H9 (cell line): Measurements from ENCODE around the gene CEMIP. TPM values are rescaled to one million over a fixed set of nuclear protein-coding genes. Genes with fewer than 3 reads are reported as not detected.

Experiments used
- DNase-seq: peaks from one replicate; pipeline ENCODE4 v3.0.0-alpha.2; 2017
- H2AFZ ChIP-seq: one replicate; pipeline ENCODE4 v1.6.1; 2013; ENCODE audit warnings: mild to moderate bottlenecking, low read length, control low read depth, moderate library complexity
- H2AK5ac ChIP-seq: 2 replicates; pipeline ENCODE4 v1.6.1; 2013; ENCODE audit warnings: low read length, control low read depth, mixed read lengths; ENCODE audit not compliant: insufficient read length
- H2BK120ac ChIP-seq: one replicate; pipeline ENCODE4 v1.6.1; 2013; ENCODE audit warnings: low read depth, mild to moderate bottlenecking, low read length, control low read depth, inconsistent platforms; ENCODE audit not compliant: poor library complexity, severe bottlenecking
- H2BK12ac ChIP-seq: 2 replicates; pipeline ENCODE4 v1.6.1; 2013; ENCODE audit warnings: low read length, control low read depth, mixed read lengths, low read depth; ENCODE audit not compliant: insufficient read length
- H2BK15ac ChIP-seq: 2 replicates; pipeline ENCODE4 v1.6.1; 2013; ENCODE audit warnings: low read depth, low read length, control low read depth
- H2BK20ac ChIP-seq: one replicate; pipeline ENCODE4 v1.6.1; 2013; ENCODE audit warnings: low read depth, mild to moderate bottlenecking, low read length, control low read depth, inconsistent platforms; ENCODE audit not compliant: poor library complexity, severe bottlenecking
- H2BK5ac ChIP-seq: 2 replicates; pipeline ENCODE4 v1.6.1; 2013; ENCODE audit warnings: low read length, control low read depth, mixed read lengths; ENCODE audit not compliant: insufficient read length
- H3K14ac ChIP-seq: 2 replicates; pipeline ENCODE4 v1.6.1; 2013; ENCODE audit warnings: low read length, control low read depth; ENCODE audit not compliant: insufficient read depth
- H3K18ac ChIP-seq: 2 replicates; pipeline ENCODE4 v1.6.1; 2013; ENCODE audit warnings: low read depth, mild to moderate bottlenecking, mixed read lengths, low read length, control low read depth; ENCODE audit not compliant: insufficient read length
- H3K23ac ChIP-seq: 2 replicates; pipeline ENCODE4 v1.6.1; 2013; ENCODE audit warnings: low read length, control low read depth, mixed read lengths, low read depth; ENCODE audit not compliant: insufficient read length
- H3K23me2 ChIP-seq: 2 replicates; pipeline ENCODE4 v1.6.1; 2013; ENCODE audit warnings: low read depth, mild to moderate bottlenecking, mixed read lengths, low read length, control low read depth; ENCODE audit not compliant: insufficient read length, poor library complexity, severe bottlenecking
- H3K27ac ChIP-seq: 2 replicates; pipeline ENCODE4 v1.5.1; 2013; ENCODE audit warnings: low read length, control low read depth, mixed read lengths, low read depth; ENCODE audit not compliant: insufficient read length
- H3K27me3 ChIP-seq: 2 replicates; pipeline ENCODE4 v1.6.1; 2013; ENCODE audit warnings: low read length, control low read depth, inconsistent platforms; ENCODE audit not compliant: insufficient read depth
- H3K4ac ChIP-seq: 2 replicates; pipeline ENCODE4 v1.6.1; 2013; ENCODE audit warnings: low read depth, mild to moderate bottlenecking, control low read depth, inconsistent platforms, low read length, moderate library complexity
- H3K4me1 ChIP-seq: 2 replicates; pipeline ENCODE4 v1.6.1; 2013; ENCODE audit warnings: low read length, control low read depth, inconsistent platforms; ENCODE audit not compliant: insufficient read depth
- H3K4me2 ChIP-seq: 2 replicates; pipeline ENCODE4 v1.6.1; 2013; ENCODE audit warnings: low read length, control low read depth, mixed read lengths; ENCODE audit not compliant: insufficient read length, insufficient read depth
- H3K56ac ChIP-seq: 2 replicates; pipeline ENCODE4 v1.6.1; 2013; ENCODE audit warnings: low read depth, mild to moderate bottlenecking, mixed read lengths, low read length, control low read depth; ENCODE audit not compliant: insufficient read length
- H3K79me1 ChIP-seq: 2 replicates; pipeline ENCODE4 v1.6.1; 2013; ENCODE audit warnings: low read depth, mild to moderate bottlenecking, moderate library complexity, low read length, control low read depth, inconsistent platforms; ENCODE audit not compliant: insufficient read depth, poor library complexity, severe bottlenecking
- H3K79me2 ChIP-seq: 2 replicates; pipeline ENCODE4 v1.6.1; 2013; ENCODE audit warnings: low read length, control low read depth, inconsistent platforms; ENCODE audit not compliant: insufficient read depth
- H3K9ac ChIP-seq: 2 replicates; pipeline ENCODE4 v1.6.1; 2013; ENCODE audit warnings: low read length, control low read depth, mixed read lengths; ENCODE audit not compliant: insufficient read length; ENCODE audit errors: extremely low read depth
- H3K9me3 ChIP-seq: one replicate; pipeline ENCODE4 v1.6.1; 2013; ENCODE audit warnings: low read depth, low read length, inconsistent platforms; ENCODE audit not compliant: control insufficient read depth
- H3T11ph ChIP-seq: one replicate; pipeline ENCODE4 v1.6.1; 2013; ENCODE audit warnings: mild to moderate bottlenecking, low read length, control low read depth, inconsistent platforms
- H4K20me1 ChIP-seq: one replicate; pipeline ENCODE4 v1.6.1; 2013; ENCODE audit not compliant: control insufficient read depth, insufficient read length, insufficient read depth
- H4K5ac ChIP-seq: 2 replicates; pipeline ENCODE4 v1.6.1; 2013; ENCODE audit warnings: low read depth, mild to moderate bottlenecking, mixed read lengths, low read length, control low read depth; ENCODE audit not compliant: insufficient read length
- H4K8ac ChIP-seq: replicated peaks from 2 replicates; pipeline ENCODE4 v1.6.1; 2013; ENCODE audit warnings: low read length, control low read depth, mixed read lengths, low read depth; ENCODE audit not compliant: insufficient read length
- H4K91ac ChIP-seq: 2 replicates; pipeline ENCODE4 v1.6.1; 2013; ENCODE audit warnings: low read depth, mild to moderate bottlenecking, moderate library complexity, mixed read lengths, low read length, control low read depth; ENCODE audit not compliant: insufficient read length
- H3K27ac Mint-ChIP-seq, 3 experiments: 2 replicates in 2 of 3; 3 replicates in 1 of 3; pipeline ENCODE4 v1.8.0; 2020 to 2021; ENCODE audit warnings: mixed read lengths in 3 of 3, mild to moderate bottlenecking in 1 of 3, moderate library complexity in 1 of 3
- H3K27me3 Mint-ChIP-seq: 2 replicates; pipeline ENCODE4 v1.8.0; 2021; ENCODE audit warnings: low read depth, mild to moderate bottlenecking, moderate library complexity, mixed read lengths
- H3K36me3 Mint-ChIP-seq, 3 experiments: 2 replicates in 2 of 3; 3 replicates in 1 of 3; pipeline ENCODE4 v1.8.0; 2020 to 2021; ENCODE audit warnings: low read depth in 3 of 3, mixed read lengths in 3 of 3; ENCODE audit not compliant: insufficient read depth in 1 of 3
- H3K4me1 Mint-ChIP-seq, 2 experiments: 2 replicates each; pipeline ENCODE4 v1.8.0; 2020; ENCODE audit warnings: mixed read lengths in 2 of 2
- H3K4me3 Mint-ChIP-seq, 2 experiments: 2 replicates in 1 of 2; 3 replicates in 1 of 2; pipeline ENCODE4 v1.8.0; 2020 to 2021; ENCODE audit warnings: mild to moderate bottlenecking in 2 of 2, mixed read lengths in 2 of 2, moderate library complexity in 1 of 2
- H3K9me3 Mint-ChIP-seq, 2 experiments: 2 replicates in 1 of 2; 3 replicates in 1 of 2; pipeline ENCODE4 v1.8.0; 2020; ENCODE audit warnings: mild to moderate bottlenecking in 2 of 2, mixed read lengths in 2 of 2, moderate library complexity in 1 of 2
- WGBS: extraction: QIAGEN DNeasy Blood & Tissue Kit; methylation state at CpG from one replicate; pipeline ENCODE4 v1.1.7; 2013; ENCODE audit warnings: missing lambda C conversion rate, low lambda C conversion rate, mixed read lengths; ENCODE audit not compliant: insufficient read length; ENCODE audit errors: extremely low coverage; 5-methylcytosine and 5-hydroxymethylcytosine counted together
- total RNA-seq: library from RNA; stranded (reverse); gene quantifications from 2 replicates; pipeline ENCODE4 v1.2.1, GENCODE V29; 2021
- TF ChIP-seq, protein P1 (sequence below): fragments of 200-600 bp; sonication (generic); conservative IDR thresholded peaks from 3 replicates; pipeline ENCODE4 v1.8.0; 2021; ENCODE audit warnings: antibody characterized with exemption, mild to moderate bottlenecking

The CEMIP gene
- total RNA-seq, 1 experiment from 2014 or later, result 0.09 TPM

DNA sequence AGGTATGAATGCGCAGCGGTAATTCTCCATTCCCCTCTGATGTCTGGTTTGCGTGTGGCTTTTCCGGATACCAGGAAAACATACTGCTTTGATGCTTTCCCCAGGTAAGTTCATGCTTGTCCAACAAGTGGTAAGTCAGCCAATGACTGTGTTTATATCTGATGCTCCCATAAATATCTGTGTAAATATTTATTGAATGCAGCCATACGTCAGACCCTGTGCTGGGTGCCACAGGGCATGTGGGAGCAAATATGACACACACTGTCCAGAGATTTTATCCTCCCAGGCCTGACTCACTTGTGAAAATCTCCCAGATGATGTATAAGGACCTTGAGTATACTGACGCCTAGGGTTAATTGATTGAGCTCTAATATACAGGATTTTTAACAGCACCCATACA is 29.6 kb upstream of the CEMIP start:
- Mint-ChIP-seq H3K4me1 (peaks cover 15 to 20% of the 10 kb centered on the region in 2 experiments), H3K9me3 (peaks cover 2 to 8% of the 10 kb centered on the region in 2 experiments; a peak in 1 of 5 replicates), H3K36me3 (peaks cover 8 to 16% (median 12%) of the 10 kb centered on the region in 3 experiments; a peak in 6 of 7 replicates), H3K4me3 (no peak overlapping the region), H3K27me3 (no peaks in the 10 kb centered on the region), H3K27ac (no peak overlapping the region)
- H4K5ac ChIP-seq, result no peak overlapping the region
- no peak overlapping the region for H2AFZ ChIP-seq
- H3K4me2 ChIP-seq, result no peak overlapping the region
- H3K27ac ChIP-seq, result no peak overlapping the region
- no peak overlapping the region for H2BK120ac ChIP-seq
- DNase-seq, result no peak
- H3K23ac ChIP-seq, result no peak overlapping the region
- no peak overlapping the region for H2BK15ac ChIP-seq
- H2BK20ac ChIP-seq, result no peak overlapping the region
- no peaks in the 10 kb centered on the region for H4K20me1 ChIP-seq
- no peak overlapping the region for H3K56ac ChIP-seq
- TF ChIP-seq, protein P1, sequence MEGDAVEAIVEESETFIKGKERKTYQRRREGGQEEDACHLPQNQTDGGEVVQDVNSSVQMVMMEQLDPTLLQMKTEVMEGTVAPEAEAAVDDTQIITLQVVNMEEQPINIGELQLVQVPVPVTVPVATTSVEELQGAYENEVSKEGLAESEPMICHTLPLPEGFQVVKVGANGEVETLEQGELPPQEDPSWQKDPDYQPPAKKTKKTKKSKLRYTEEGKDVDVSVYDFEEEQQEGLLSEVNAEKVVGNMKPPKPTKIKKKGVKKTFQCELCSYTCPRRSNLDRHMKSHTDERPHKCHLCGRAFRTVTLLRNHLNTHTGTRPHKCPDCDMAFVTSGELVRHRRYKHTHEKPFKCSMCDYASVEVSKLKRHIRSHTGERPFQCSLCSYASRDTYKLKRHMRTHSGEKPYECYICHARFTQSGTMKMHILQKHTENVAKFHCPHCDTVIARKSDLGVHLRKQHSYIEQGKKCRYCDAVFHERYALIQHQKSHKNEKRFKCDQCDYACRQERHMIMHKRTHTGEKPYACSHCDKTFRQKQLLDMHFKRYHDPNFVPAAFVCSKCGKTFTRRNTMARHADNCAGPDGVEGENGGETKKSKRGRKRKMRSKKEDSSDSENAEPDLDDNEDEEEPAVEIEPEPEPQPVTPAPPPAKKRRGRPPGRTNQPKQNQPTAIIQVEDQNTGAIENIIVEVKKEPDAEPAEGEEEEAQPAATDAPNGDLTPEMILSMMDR, result no peak
- H4K91ac ChIP-seq, result no peak overlapping the region
- no peak overlapping the region for H3K9ac ChIP-seq
- H2AK5ac ChIP-seq, result no peak overlapping the region
- no peak overlapping the region for H4K8ac ChIP-seq
- no peak overlapping the region for H3T11ph ChIP-seq
- no peaks in the 10 kb centered on the region for H3K23me2 ChIP-seq
- no peaks in the 10 kb centered on the region for H3K9me3 ChIP-seq
- no peak overlapping the region for H2BK5ac ChIP-seq
- no peak overlapping the region for H2BK12ac ChIP-seq
- no peak overlapping the region for H3K4ac ChIP-seq
- WGBS, result no CpG with 5 or more reads among the region's 6 CpGs
- H3K79me2 ChIP-seq, result no peaks in the 10 kb centered on the region
- H3K79me1 ChIP-seq, result no peaks in the 10 kb centered on the region
- H3K18ac ChIP-seq, result no peak overlapping the region
- no peak overlapping the region for H3K14ac ChIP-seq
- no peaks in the 10 kb centered on the region for H3K27me3 ChIP-seq
- 0 out of 2 replicates have a peak, but pooled peaks cover 2% of the 10 kb centered on the region for H3K4me1 ChIP-seq
